ENCODE measurements around the gene PLCD3. TPM values are rescaled to one million over a fixed set of nuclear protein-coding genes. Genes with fewer than 3 reads are reported as not detected.

Gene PLCD3
- total RNA-seq, 1 experiment from 2014 or later = 88.5 TPM

GRCh38 chr17:45110676-45111611, 21.4 kb downstream of the PLCD3 start:
- Histone ChIP-seq H3K4me1 (peaks cover 7% of the 10 kb centered on the region; the same call in 1 of the 2 replicates), H3K36me3 (ENCODE audit: control insufficient read depth, insufficient read depth, low read length) (peaks cover 1% of the 10 kb centered on the region; the same call in 1 of the 2 replicates), H3K27me3 (replicated peaks; ENCODE audit: control insufficient read depth, insufficient read depth, low read length) (no peaks in the 10 kb centered on the region), H3K9me3 (no peaks in the 10 kb centered on the region), H3K4me3 (ENCODE audit: low read depth, low read length) (no peak overlapping the region)
- no TSS peak for BruUV-seq (replicated peaks)
- DNase-seq = no peak
- intact Hi-C loops (cut with micrococcal nuclease; ENCODE audit: unreplicated experiment) = no loop called here
- TF ChIP-seq, protein P1, sequence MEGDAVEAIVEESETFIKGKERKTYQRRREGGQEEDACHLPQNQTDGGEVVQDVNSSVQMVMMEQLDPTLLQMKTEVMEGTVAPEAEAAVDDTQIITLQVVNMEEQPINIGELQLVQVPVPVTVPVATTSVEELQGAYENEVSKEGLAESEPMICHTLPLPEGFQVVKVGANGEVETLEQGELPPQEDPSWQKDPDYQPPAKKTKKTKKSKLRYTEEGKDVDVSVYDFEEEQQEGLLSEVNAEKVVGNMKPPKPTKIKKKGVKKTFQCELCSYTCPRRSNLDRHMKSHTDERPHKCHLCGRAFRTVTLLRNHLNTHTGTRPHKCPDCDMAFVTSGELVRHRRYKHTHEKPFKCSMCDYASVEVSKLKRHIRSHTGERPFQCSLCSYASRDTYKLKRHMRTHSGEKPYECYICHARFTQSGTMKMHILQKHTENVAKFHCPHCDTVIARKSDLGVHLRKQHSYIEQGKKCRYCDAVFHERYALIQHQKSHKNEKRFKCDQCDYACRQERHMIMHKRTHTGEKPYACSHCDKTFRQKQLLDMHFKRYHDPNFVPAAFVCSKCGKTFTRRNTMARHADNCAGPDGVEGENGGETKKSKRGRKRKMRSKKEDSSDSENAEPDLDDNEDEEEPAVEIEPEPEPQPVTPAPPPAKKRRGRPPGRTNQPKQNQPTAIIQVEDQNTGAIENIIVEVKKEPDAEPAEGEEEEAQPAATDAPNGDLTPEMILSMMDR (IDR thresholded peaks at IDR 0.05; ENCODE audit: insufficient read depth in 1 of 2, low read depth in 1 of 2, low read length in 1 of 2, severe bottlenecking in 1 of 2, unreplicated experiment in 1 of 2) = no peak
- Mint-ChIP-seq H3K4me1 (ENCODE audit: low read depth, unreplicated experiment) (peaks cover under 1% of the 10 kb centered on the region), H3K9me3 (ENCODE audit: unreplicated experiment) (no peaks in the 10 kb centered on the region), H3K27me3 (ENCODE audit: insufficient read depth, unreplicated experiment) (no peaks in the 10 kb centered on the region), H3K27ac (ENCODE audit: unreplicated experiment) (peak overlapping the region; percentile 2), H3K36me3 (ENCODE audit: insufficient read depth, unreplicated experiment) (peaks cover 79% of the 10 kb centered on the region), H3K4me3 (ENCODE audit: unreplicated experiment) (no peak overlapping the region)
- CTCF ChIA-PET = interaction anchor here (1.1 kb wide), 1 partner anchor 24 kb away, joined by 4 read pairs; the partner anchor contains the start of gene ACBD4
- POLR2A ChIA-PET = no interaction called here

- no peaks in the 10 kb centered on the region for H3K4me1 ChIP-seq
- no peak overlapping the region for H3K4me3 ChIP-seq (ENCODE audit: low read depth, low read length)
- no peaks in the 10 kb centered on the region for H3K9me3 ChIP-seq
- Mint-ChIP-seq H3K27me3 (ENCODE audit: insufficient read depth, unreplicated experiment) (no peaks in the 10 kb centered on the region), H3K36me3 (ENCODE audit: insufficient read depth, unreplicated experiment) (peaks cover 90% of the 10 kb centered on the region), H3K9me3 (ENCODE audit: unreplicated experiment) (no peaks in the 10 kb centered on the region), H3K27ac (ENCODE audit: unreplicated experiment) (peak overlapping the region; percentile 16), H3K4me3 (ENCODE audit: unreplicated experiment) (no peak overlapping the region), H3K4me1 (ENCODE audit: low read depth, unreplicated experiment) (no peaks in the 10 kb centered on the region)
- ChIA-PET CTCF (interaction anchor here (0.6 to 2.9 kb wide), 5 partner anchors 10 to 188 kb away, joined by 3 to 23 read pairs (median 5); partner anchors contain the start of gene ACBD4), POLR2A (no interaction called here)
- H3K27me3 ChIP-seq (replicated peaks; ENCODE audit: control insufficient read depth, insufficient read depth, low read length) = no peaks in the 10 kb centered on the region
- intact Hi-C loops (cut with micrococcal nuclease; ENCODE audit: unreplicated experiment) = loop anchor here (1.0 kb wide), 1 partner anchor 24 kb away; no protein-coding TSS in a partner anchor
- DNase-seq = peak in 1 of 2 experiments; percentile 37
- BruUV-seq (replicated peaks) = no TSS peak
- TF ChIP-seq, protein P1 (IDR thresholded peaks at IDR 0.05; ENCODE audit: insufficient read depth in 1 of 2, low read depth in 1 of 2, low read length in 1 of 2, severe bottlenecking in 1 of 2, unreplicated experiment in 1 of 2) = no peak
- peaks cover 1% of the 10 kb centered on the region; the same call in 1 of the 2 replicates for H3K36me3 ChIP-seq (ENCODE audit: control insufficient read depth, insufficient read depth, low read length)
Measured at GRCh38 chr17:45108595-45109521, 23.5 kb downstream of the PLCD3 start.

- no peaks in the 10 kb centered on the region for H3K9me3 Mint-ChIP-seq (ENCODE audit: unreplicated experiment)
- H3K4me3 Mint-ChIP-seq (ENCODE audit: unreplicated experiment) = no peak overlapping the region
- ChIA-PET POLR2A (no interaction called here), CTCF (interaction anchor here (0.7 to 2.9 kb wide), 4 partner anchors 9 to 188 kb away, joined by 3 to 23 read pairs (median 6); partner anchors contain the start of gene ACBD4)
- Histone ChIP-seq H3K9me3 (no peaks in the 10 kb centered on the region), H3K4me1 (no peaks in the 10 kb centered on the region), H3K4me3 (ENCODE audit: low read depth, low read length) (no peak overlapping the region), H3K27me3 (replicated peaks; ENCODE audit: control insufficient read depth, insufficient read depth, low read length) (no peaks in the 10 kb centered on the region), H3K36me3 (ENCODE audit: control insufficient read depth, insufficient read depth, low read length) (peaks cover 3% of the 10 kb centered on the region)
- TF ChIP-seq, protein P1 (IDR thresholded peaks at IDR 0.05; ENCODE audit: insufficient read depth in 1 of 2, low read depth in 1 of 2, low read length in 1 of 2, severe bottlenecking in 1 of 2, unreplicated experiment in 1 of 2) = no peak
- H3K27me3 Mint-ChIP-seq (ENCODE audit: insufficient read depth, unreplicated experiment) = no peaks in the 10 kb centered on the region
- peaks cover 90% of the 10 kb centered on the region for H3K36me3 Mint-ChIP-seq (ENCODE audit: insufficient read depth, unreplicated experiment)
- BruUV-seq (replicated peaks) = no TSS peak
- peak overlapping the region; percentile 16 for H3K27ac Mint-ChIP-seq (ENCODE audit: unreplicated experiment)
- no peak for DNase-seq
- intact Hi-C loops (cut with micrococcal nuclease; ENCODE audit: unreplicated experiment) = no loop called here
- no peaks in the 10 kb centered on the region for H3K4me1 Mint-ChIP-seq (ENCODE audit: low read depth, unreplicated experiment)
Measured at GRCh38 chr17:45108051-45108450, 24.3 kb downstream of the PLCD3 start.
